HCT116 (cell line): ENCODE data around the gene MDM4. TPM values are rescaled to one million over a fixed set of nuclear protein-coding genes. Genes with fewer than 3 reads are reported as not detected.

Source experiments
- ATAC-seq: fragments of 200-7000 bp; cut with Tn5 transposase; 2 replicates; pipeline ENCODE4 v1.9.1; 2020; ENCODE audit warnings: mild to moderate bottlenecking, moderate library complexity
- BruUV-seq: library from RNA; stranded (reverse); fragments of 400-500 nt; replicated peaks from 2 replicates; lab custom pipeline; 2021; lab: Mats Ljungman, UMichigan
- CTCF ChIA-PET: fragments of 300-600 bp; sonication (Branson Sonifier 250); formaldehyde crosslinking; loops from one replicate; lab custom pipeline; 2021; ENCODE audit warnings: antibody characterized with exemption; lab: Charles Lee
- POLR2A ChIA-PET: fragments of 300-600, 350-600 bp; sonication (Branson Sonifier 250); formaldehyde crosslinking; loops from one replicate; lab custom pipeline; 2021; ENCODE audit warnings: antibody characterized with exemption; lab: Charles Lee
- RAD21 ChIA-PET, 2 experiments: fragments of 300-600 bp; sonication (Branson Sonifier 250); formaldehyde crosslinking; loops; one replicate each; lab custom pipeline; 2023; ENCODE audit warnings: low total read pairs in 2 of 2; ENCODE audit not compliant: uncharacterized antibody in 2 of 2, unreplicated experiment in 2 of 2, low non-redundant PET in 1 of 2; lab: Charles Lee
- DNase-seq: peaks from one replicate; pipeline ENCODE4 v3.0.0-alpha.2; 2010; ENCODE audit warnings: low read depth, low spot score
- H2AFZ ChIP-seq: fragments of 200-600 bp; shearing (Covaris generic), sonication (generic); 2 replicates; pipeline ENCODE4 v1.6.1; 2017; ENCODE audit warnings: low read depth, mixed run types, mixed read lengths, antibody characterized with exemption, low read length; ENCODE audit not compliant: poor library complexity, severe bottlenecking
- H3K27ac ChIP-seq: 2 replicates; pipeline ENCODE4 v1.5.1; 2012; ENCODE audit warnings: low read depth, low read length
- H3K27me3 ChIP-seq: fragments of 200-600 bp; sonication (generic); 2 replicates; pipeline ENCODE4 v1.6.1; 2016; ENCODE audit warnings: mixed run types, low read length, mixed read lengths; ENCODE audit not compliant: insufficient read depth
- H3K36me3 ChIP-seq, 2 experiments: fragments of 200-500 bp in 1 of 2; fragments of 200-600 bp in 1 of 2; sonication (Bioruptor generic) in 1 of 2; sonication (generic) in 1 of 2; 2 replicates each; pipeline versions ENCODE4 v1.5.1 to v1.6.1; 2014 to 2016; ENCODE audit warnings: low read length in 2 of 2, inconsistent platforms in 1 of 2, mixed read lengths in 1 of 2, mixed run types in 1 of 2; ENCODE audit not compliant: insufficient read depth in 2 of 2, control insufficient read depth in 1 of 2
- H3K4me1 ChIP-seq, 2 experiments: fragments of 200-600 bp in 1 of 2; sonication (generic) in 1 of 2; 2 replicates each; pipeline versions ENCODE4 v1.5.1 to v1.6.1; 2012 to 2017; ENCODE audit warnings: low read length in 2 of 2, inconsistent platforms in 1 of 2, mild to moderate bottlenecking in 1 of 2, mixed read lengths in 1 of 2, mixed run types in 1 of 2, moderate library complexity in 1 of 2; ENCODE audit not compliant: insufficient read depth in 2 of 2, control insufficient read depth in 1 of 2
- H3K4me2 ChIP-seq: fragments of 200-600 bp; sonication (generic); 2 replicates; pipeline ENCODE4 v1.6.1; 2017; ENCODE audit warnings: mixed run types, low read length, mixed read lengths
- H3K4me3 ChIP-seq, 2 experiments: fragments of 200-600 bp in 1 of 2; sonication (generic) in 1 of 2; replicated peaks in 1 of 2; 2 replicates each; pipeline ENCODE4 v1.5.1; 2011 to 2016; ENCODE audit warnings: low read length in 2 of 2, control low read depth in 1 of 2, low read depth in 1 of 2, mild to moderate bottlenecking in 1 of 2, mixed read lengths in 1 of 2, mixed run types in 1 of 2
- H3K79me2 ChIP-seq: fragments of 200-600 bp; sonication (generic); 2 replicates; pipeline ENCODE4 v1.6.1; 2017; ENCODE audit warnings: mild to moderate bottlenecking, mixed run types, low read length, moderate library complexity, mixed read lengths; ENCODE audit not compliant: insufficient read depth
- H3K9ac ChIP-seq: fragments of 200-600 bp; sonication (generic); 2 replicates; pipeline ENCODE4 v1.6.1; 2016; ENCODE audit warnings: low read length, mixed read lengths
- H3K9me2 ChIP-seq: fragments of 200-600 bp; sonication (generic), shearing (Covaris generic); 2 replicates; pipeline ENCODE4 v1.6.1; 2017; ENCODE audit warnings: mixed run types, mild to moderate bottlenecking, moderate library complexity; ENCODE audit not compliant: insufficient read depth
- H3K9me3 ChIP-seq, 2 experiments: fragments of 200-500 bp in 1 of 2; fragments of 200-600 bp in 1 of 2; sonication (Bioruptor generic) in 1 of 2; sonication (generic) in 1 of 2; 2 replicates each; pipeline ENCODE4 v1.6.1; 2014 to 2017; ENCODE audit warnings: low read length in 2 of 2, mixed read lengths in 2 of 2, inconsistent platforms in 1 of 2, low read depth in 1 of 2, mild to moderate bottlenecking in 1 of 2, mixed run types in 1 of 2, moderate library complexity in 1 of 2; ENCODE audit not compliant: control insufficient read depth in 1 of 2, insufficient read depth in 1 of 2
- H4K20me1 ChIP-seq: fragments of 200-600 bp; sonication (generic), shearing (Covaris generic); 2 replicates; pipeline ENCODE4 v1.6.1; 2017; ENCODE audit warnings: mixed run types, mild to moderate bottlenecking, moderate library complexity; ENCODE audit not compliant: insufficient read depth
- CBX3 ChIP-seq: IDR thresholded peaks from 2 replicates; pipeline ENCODE4 v1.6.1; 2012; ENCODE audit warnings: low read depth
- CEBPB ChIP-seq: IDR thresholded peaks from 2 replicates; pipeline ENCODE4 v1.6.1; 2012; ENCODE audit warnings: low read depth
- ELF1 ChIP-seq: IDR thresholded peaks from 2 replicates; pipeline ENCODE4 v1.6.1; 2012; ENCODE audit warnings: low read depth, borderline replicate concordance
- EZH2 ChIP-seq: fragments of 200-600 bp; sonication (generic); IDR thresholded peaks from 2 replicates; pipeline ENCODE4 v1.6.1; 2017; ENCODE audit warnings: antibody characterized with exemption, mixed run types
- JUND ChIP-seq: IDR thresholded peaks from 2 replicates; pipeline ENCODE4 v1.6.1; 2012
- POLR2A ChIP-seq: IDR thresholded peaks from 2 replicates; pipeline ENCODE4 v1.7.0; 2011; ENCODE audit warnings: borderline replicate concordance; ENCODE audit not compliant: insufficient read depth, insufficient read length; ENCODE audit errors: extremely low read depth
- RAD21 ChIP-seq: IDR thresholded peaks from 2 replicates; pipeline ENCODE4 v1.6.1; 2012; ENCODE audit warnings: low read depth, mild to moderate bottlenecking
- SIN3A ChIP-seq: IDR thresholded peaks from 2 replicates; pipeline ENCODE4 v1.6.1; 2012; ENCODE audit warnings: low read depth
- SP1 ChIP-seq: IDR thresholded peaks from 2 replicates; pipeline ENCODE4 v1.6.1; 2012; ENCODE audit warnings: low read depth
- TCF7L2 ChIP-seq: IDR thresholded peaks from 2 replicates; pipeline ENCODE4 v1.7.0; 2011; ENCODE audit warnings: borderline replicate concordance, inconsistent platforms; ENCODE audit not compliant: insufficient read depth, insufficient read length; ENCODE audit errors: extremely low read depth
- ZFX ChIP-seq: fragments of 450-650 bp; IDR thresholded peaks from 2 replicates; pipeline ENCODE4 v1.6.1; 2017
- intact Hi-C: fragments of 100-400 bp; cut with micrococcal nuclease; formaldehyde crosslinking; loops from 2 replicates; pipeline ENCODE4 v1.10.0; 2022
- total RNA-seq: library from RNA; stranded (reverse); gene quantifications from one replicate; pipeline ENCODE4 v1.2.1, GENCODE V29; 2021; ENCODE audit not compliant: unreplicated experiment
- TF ChIP-seq, protein P1 (sequence below): IDR thresholded peaks from 2 replicates; pipeline ENCODE4 v1.6.1; 2012; ENCODE audit warnings: low read depth

Gene MDM4
- total RNA-seq, 1 experiment from 2014 or later = 79.5 TPM

DNA sequence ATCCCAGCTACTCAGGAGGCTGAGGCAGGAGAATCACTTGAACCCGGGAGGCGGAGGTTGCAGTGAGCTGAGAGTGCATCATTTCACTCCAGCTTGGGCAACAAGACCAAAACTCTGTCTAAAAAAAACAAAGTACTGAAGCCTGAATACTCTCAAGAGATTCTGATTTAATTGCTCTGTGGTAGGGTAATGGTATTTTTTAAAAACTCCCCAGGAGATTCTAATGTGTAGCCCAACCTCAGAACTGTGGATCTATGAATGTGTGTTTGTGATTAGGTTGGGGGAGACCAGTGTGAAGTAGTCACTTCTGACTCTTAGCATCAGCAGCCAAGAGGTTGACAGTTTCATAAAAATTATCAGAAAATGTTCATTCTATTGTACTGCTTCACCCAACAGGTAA, 43.5 kb upstream of the MDM4 start:
- Histone ChIP-seq H3K9me2 (no peaks in the 10 kb centered on the region), H3K27ac (no peak overlapping the region), H3K4me2 (no peak overlapping the region), H3K4me3 (no peak overlapping the region), H3K9me3 (no peaks in the 10 kb centered on the region), H4K20me1 (no peaks in the 10 kb centered on the region), H3K27me3 (no peaks in the 10 kb centered on the region), H3K79me2 (no peaks in the 10 kb centered on the region), H2AFZ (no peak overlapping the region), H3K4me1 (peaks cover 9 to 12% of the 10 kb centered on the region in 2 experiments), H3K9ac (no peak overlapping the region), H3K36me3 (no peaks in the 10 kb centered on the region)
- TF ChIP-seq RAD21 = no peak
- no peak for TF ChIP-seq ELF1
- no peak for TF ChIP-seq TCF7L2
- TF ChIP-seq SIN3A = no peak
- TF ChIP-seq POLR2A = no peak
- TF ChIP-seq CEBPB = no peak
- no peak for TF ChIP-seq ZFX
- no peak for TF ChIP-seq SP1
- no TSS peak for BruUV-seq
- intact Hi-C loops = no loop called here
- ChIA-PET CTCF (interaction anchor here (0.7 kb wide), 1 partner anchor 15 kb away, joined by 3 read pairs; no protein-coding TSS in a partner anchor), POLR2A (no interaction called here), RAD21 (no interaction called here)
- no peak for DNase-seq
- ATAC-seq = no peak

DNA sequence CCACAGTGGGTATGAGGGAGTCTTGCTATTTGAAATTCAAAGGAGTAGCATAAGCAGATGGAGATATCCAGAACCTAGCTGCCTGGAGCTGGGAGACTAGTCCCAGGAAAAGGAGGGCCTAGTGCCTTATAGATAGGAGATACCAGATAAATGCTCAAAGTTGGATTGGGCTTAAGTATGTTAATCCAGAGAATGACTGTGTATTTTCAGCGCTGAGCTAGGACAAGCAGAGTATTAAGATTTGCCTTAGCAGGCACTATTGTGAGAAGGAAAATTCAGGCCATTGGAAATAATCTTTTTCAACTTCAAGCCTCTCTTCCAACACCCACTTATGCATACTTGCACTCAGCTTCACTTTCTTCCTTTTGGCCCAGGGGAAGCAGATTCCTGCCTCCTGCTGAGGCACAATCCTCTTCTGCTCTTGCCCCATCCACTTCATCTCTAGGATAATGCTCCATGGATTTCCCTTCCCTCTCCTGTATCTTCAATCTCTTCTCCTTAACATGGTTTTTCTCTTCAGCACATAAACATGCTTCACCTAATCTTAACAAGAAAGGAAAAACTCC, 42.7 kb upstream of the MDM4 start:
- H2AFZ ChIP-seq = no peak overlapping the region
- H3K9me3 ChIP-seq = no peaks in the 10 kb centered on the region
- H3K27ac ChIP-seq = no peak overlapping the region
- H3K9me2 ChIP-seq = no peaks in the 10 kb centered on the region
- no TSS peak for BruUV-seq
- H3K4me2 ChIP-seq = no peak overlapping the region
- ChIA-PET CTCF (interaction anchor here (0.7 kb wide), 1 partner anchor 15 kb away, joined by 3 read pairs; no protein-coding TSS in a partner anchor), RAD21 (no interaction called here), POLR2A (no interaction called here)
- H3K4me3 ChIP-seq = no peak overlapping the region
- no peaks in the 10 kb centered on the region for H3K27me3 ChIP-seq
- TF ChIP-seq TCF7L2 (no peak), ELF1 (no peak), POLR2A (no peak), JUND (no peak), CEBPB (no peak), EZH2 (no peak), CBX3 (no peak), RAD21 (no peak)
- TF ChIP-seq, protein P1, sequence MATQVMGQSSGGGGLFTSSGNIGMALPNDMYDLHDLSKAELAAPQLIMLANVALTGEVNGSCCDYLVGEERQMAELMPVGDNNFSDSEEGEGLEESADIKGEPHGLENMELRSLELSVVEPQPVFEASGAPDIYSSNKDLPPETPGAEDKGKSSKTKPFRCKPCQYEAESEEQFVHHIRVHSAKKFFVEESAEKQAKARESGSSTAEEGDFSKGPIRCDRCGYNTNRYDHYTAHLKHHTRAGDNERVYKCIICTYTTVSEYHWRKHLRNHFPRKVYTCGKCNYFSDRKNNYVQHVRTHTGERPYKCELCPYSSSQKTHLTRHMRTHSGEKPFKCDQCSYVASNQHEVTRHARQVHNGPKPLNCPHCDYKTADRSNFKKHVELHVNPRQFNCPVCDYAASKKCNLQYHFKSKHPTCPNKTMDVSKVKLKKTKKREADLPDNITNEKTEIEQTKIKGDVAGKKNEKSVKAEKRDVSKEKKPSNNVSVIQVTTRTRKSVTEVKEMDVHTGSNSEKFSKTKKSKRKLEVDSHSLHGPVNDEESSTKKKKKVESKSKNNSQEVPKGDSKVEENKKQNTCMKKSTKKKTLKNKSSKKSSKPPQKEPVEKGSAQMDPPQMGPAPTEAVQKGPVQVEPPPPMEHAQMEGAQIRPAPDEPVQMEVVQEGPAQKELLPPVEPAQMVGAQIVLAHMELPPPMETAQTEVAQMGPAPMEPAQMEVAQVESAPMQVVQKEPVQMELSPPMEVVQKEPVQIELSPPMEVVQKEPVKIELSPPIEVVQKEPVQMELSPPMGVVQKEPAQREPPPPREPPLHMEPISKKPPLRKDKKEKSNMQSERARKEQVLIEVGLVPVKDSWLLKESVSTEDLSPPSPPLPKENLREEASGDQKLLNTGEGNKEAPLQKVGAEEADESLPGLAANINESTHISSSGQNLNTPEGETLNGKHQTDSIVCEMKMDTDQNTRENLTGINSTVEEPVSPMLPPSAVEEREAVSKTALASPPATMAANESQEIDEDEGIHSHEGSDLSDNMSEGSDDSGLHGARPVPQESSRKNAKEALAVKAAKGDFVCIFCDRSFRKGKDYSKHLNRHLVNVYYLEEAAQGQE = no peak
- DNase-seq = no peak
- no peaks in the 10 kb centered on the region for H4K20me1 ChIP-seq
- H3K79me2 ChIP-seq = no peaks in the 10 kb centered on the region
- intact Hi-C loops = no loop called here
- H3K9ac ChIP-seq = no peak overlapping the region
- peaks cover 17 to 21% of the 10 kb centered on the region in 2 experiments for H3K4me1 ChIP-seq
- ATAC-seq = no peak
- H3K36me3 ChIP-seq = no peaks in the 10 kb centered on the region
